Keratinocyte (primary cell): ENCODE measurements around the gene RFFL. TPM values are rescaled to one million over a fixed set of nuclear protein-coding genes. Genes with fewer than 3 reads are reported as not detected.

Experiments used
- DNase-seq: peaks from one replicate; pipeline ENCODE4 v3.0.0-alpha.2; 2011; ENCODE audit warnings: low read depth, missing footprints, low spot score
- FAIRE-seq: peaks from 2 replicates; lab custom pipeline; 2011; peaks lifted over from hg19 to GRCh38; lab: Jason Lieb, UNC
- H2AFZ ChIP-seq: 2 replicates; pipeline ENCODE4 v1.6.0; 2012; ENCODE audit warnings: low read length, control low read depth, inconsistent platforms; ENCODE audit not compliant: control insufficient read depth
- H3K27ac ChIP-seq: 2 replicates; pipeline ENCODE4 v1.5.1; 2011; ENCODE audit warnings: low read length; ENCODE audit not compliant: control insufficient read depth, insufficient read depth
- H3K27me3 ChIP-seq: 3 replicates; pipeline ENCODE4 v1.6.0; 2011; ENCODE audit warnings: low read length; ENCODE audit not compliant: control insufficient read depth, insufficient read depth; ENCODE audit errors: extremely low read depth
- H3K36me3 ChIP-seq, 2 experiments: 2 replicates in 1 of 2; 3 replicates in 1 of 2; pipeline ENCODE4 v1.5.1; 2011; ENCODE audit warnings: low read length in 2 of 2, mild to moderate bottlenecking in 1 of 2; ENCODE audit not compliant: control insufficient read depth in 2 of 2, insufficient read depth in 2 of 2; ENCODE audit errors: extremely low read depth in 1 of 2
- H3K4me1 ChIP-seq: 3 replicates; pipeline ENCODE4 v1.5.1; 2011; ENCODE audit warnings: low read length; ENCODE audit not compliant: control insufficient read depth, insufficient read depth; ENCODE audit errors: extremely low read depth
- H3K4me2 ChIP-seq: 3 replicates; pipeline ENCODE4 v1.6.0; 2011; ENCODE audit warnings: low read depth, low read length; ENCODE audit not compliant: control insufficient read depth, insufficient read depth; ENCODE audit errors: extremely low read depth
- H3K4me3 ChIP-seq, 3 experiments: fragments of 200-600 bp in 1 of 3; sonication (generic) in 1 of 3; 2 replicates in 2 of 3; 3 replicates in 1 of 3; pipeline ENCODE4 v1.5.1; 2011 to 2016; ENCODE audit warnings: low read length in 3 of 3, mild to moderate bottlenecking in 3 of 3, control low read depth in 2 of 3, inconsistent platforms in 1 of 3, low read depth in 1 of 3, mixed read lengths in 1 of 3, mixed run types in 1 of 3, moderate library complexity in 1 of 3; ENCODE audit not compliant: control insufficient read depth in 2 of 3, insufficient read depth in 2 of 3; ENCODE audit errors: extremely low read depth in 1 of 3
- H3K79me2 ChIP-seq: 2 replicates; pipeline ENCODE4 v1.6.0; 2012; ENCODE audit warnings: low read length; ENCODE audit not compliant: control insufficient read depth, insufficient read depth
- H3K9ac ChIP-seq: 3 replicates; pipeline ENCODE4 v1.6.0; 2011; ENCODE audit warnings: low read length; ENCODE audit not compliant: control insufficient read depth, insufficient read depth; ENCODE audit errors: extremely low read depth
- H3K9me1 ChIP-seq: 3 replicates; pipeline ENCODE4 v1.6.0; 2011; ENCODE audit warnings: low read length; ENCODE audit not compliant: control insufficient read depth, insufficient read depth; ENCODE audit errors: extremely low read depth
- H3K9me3 ChIP-seq: 2 replicates; pipeline ENCODE4 v1.5.1; 2012; ENCODE audit warnings: low read depth, low read length; ENCODE audit not compliant: control insufficient read depth
- H4K20me1 ChIP-seq: 3 replicates; pipeline ENCODE4 v1.6.0; 2011; ENCODE audit warnings: low read length; ENCODE audit not compliant: control insufficient read depth, insufficient read depth; ENCODE audit errors: extremely low read depth
- EZH2 ChIP-seq: IDR thresholded peaks from one replicate; pipeline ENCODE4 v1.6.1; 2012; ENCODE audit warnings: inconsistent platforms, mild to moderate bottlenecking, low read length, moderate library complexity
- dilution Hi-C: fragments of 300-500 bp; cut with MboI; formaldehyde crosslinking; loops from one replicate; pipeline ENCODE4 v1.7.0; 2020; ENCODE audit warnings: low sequenced_read_pairs; ENCODE audit not compliant: extremely low pct_ligation_motif_present
- polyA plus RNA-seq, 5 experiments: library from polyadenylated mRNA; depleted of rRNA in 3 of 5; stranded (reverse) in 3 of 5; stranded (forward) in 1 of 5; unstranded in 1 of 5; fragments of >200 nt; gene quantifications; 1 replicate in 1 of 5; 2 replicates in 3 of 5; 3 replicates in 1 of 5; pipeline versions ENCODE4 v1.2.1 to v1.2.3, GENCODE V29; 2011 to 2012; ENCODE audit warnings: missing spikeins in 2 of 5, low read depth in 1 of 5, low replicate concordance in 1 of 5
- TF ChIP-seq, protein P1 (sequence below), 3 experiments: IDR thresholded peaks in 1 of 3; conservative IDR thresholded peaks in 1 of 3; optimal IDR thresholded peaks in 1 of 3; 2 replicates in 2 of 3; 3 replicates in 1 of 3; pipeline versions ENCODE3 to v1.5.1; 2011; ENCODE audit warnings: low read length in 3 of 3, mild to moderate bottlenecking in 3 of 3, moderate library complexity in 2 of 3, control low read depth in 1 of 3, inconsistent platforms in 1 of 3; ENCODE audit not compliant: insufficient read depth in 2 of 3; ENCODE audit errors: extremely low read depth in 1 of 3

RFFL gene
- polyA plus RNA-seq, 1 donor (not counting 4 experiments of a cell fraction or from before 2014, with no cell fraction given) = 13.5 TPM

DNA sequence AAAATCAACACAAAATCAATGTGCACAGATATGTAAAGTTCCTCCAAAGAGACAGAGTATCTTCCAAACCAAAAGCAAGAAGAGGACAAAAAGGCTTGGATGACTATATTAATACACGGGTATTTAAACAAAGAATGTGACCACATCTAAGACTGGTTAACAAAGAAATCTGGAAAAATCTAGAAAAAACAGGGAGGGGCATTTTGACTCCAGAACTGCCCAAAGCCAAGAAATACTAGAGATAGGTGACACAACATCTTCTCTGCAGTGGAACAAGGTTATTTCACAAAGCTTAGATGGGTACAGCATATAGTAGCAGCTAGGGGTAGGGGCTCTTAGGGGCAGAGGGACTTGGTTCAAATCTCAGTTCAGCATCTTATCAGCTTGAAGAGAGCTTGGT lies 10.3 kb downstream of the RFFL start:
- Histone ChIP-seq H3K27ac (no peak overlapping the region), H2AFZ (no peak overlapping the region), H4K20me1 (no peaks in the 10 kb centered on the region), H3K9ac (no peak overlapping the region), H3K4me1 (peaks cover 14% of the 10 kb centered on the region), H3K9me1 (no peaks in the 10 kb centered on the region), H3K9me3 (no peaks in the 10 kb centered on the region), H3K27me3 (no peaks in the 10 kb centered on the region), H3K4me3 (no peak overlapping the region), H3K4me2 (no peak overlapping the region), H3K79me2 (peaks cover 20% of the 10 kb centered on the region), H3K36me3 (peaks cover 0 to 2% of the 10 kb centered on the region in 2 experiments)
- FAIRE-seq (no peak), DNase-seq (no peak)
- dilution Hi-C loops = no loop called here
- no peak for TF ChIP-seq EZH2
- TF ChIP-seq, protein P1, sequence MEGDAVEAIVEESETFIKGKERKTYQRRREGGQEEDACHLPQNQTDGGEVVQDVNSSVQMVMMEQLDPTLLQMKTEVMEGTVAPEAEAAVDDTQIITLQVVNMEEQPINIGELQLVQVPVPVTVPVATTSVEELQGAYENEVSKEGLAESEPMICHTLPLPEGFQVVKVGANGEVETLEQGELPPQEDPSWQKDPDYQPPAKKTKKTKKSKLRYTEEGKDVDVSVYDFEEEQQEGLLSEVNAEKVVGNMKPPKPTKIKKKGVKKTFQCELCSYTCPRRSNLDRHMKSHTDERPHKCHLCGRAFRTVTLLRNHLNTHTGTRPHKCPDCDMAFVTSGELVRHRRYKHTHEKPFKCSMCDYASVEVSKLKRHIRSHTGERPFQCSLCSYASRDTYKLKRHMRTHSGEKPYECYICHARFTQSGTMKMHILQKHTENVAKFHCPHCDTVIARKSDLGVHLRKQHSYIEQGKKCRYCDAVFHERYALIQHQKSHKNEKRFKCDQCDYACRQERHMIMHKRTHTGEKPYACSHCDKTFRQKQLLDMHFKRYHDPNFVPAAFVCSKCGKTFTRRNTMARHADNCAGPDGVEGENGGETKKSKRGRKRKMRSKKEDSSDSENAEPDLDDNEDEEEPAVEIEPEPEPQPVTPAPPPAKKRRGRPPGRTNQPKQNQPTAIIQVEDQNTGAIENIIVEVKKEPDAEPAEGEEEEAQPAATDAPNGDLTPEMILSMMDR (optimal IDR thresholded peaks at IDR 0.05 in 1 of 3, IDR thresholded peaks at IDR 0.05 in 1 of 3, conservative IDR thresholded peaks at IDR 0.05 in 1 of 3; ENCODE audit: extremely low read depth in 1 of 3, insufficient read depth in 2 of 3, low read length in 3 of 3) = no peak

DNA sequence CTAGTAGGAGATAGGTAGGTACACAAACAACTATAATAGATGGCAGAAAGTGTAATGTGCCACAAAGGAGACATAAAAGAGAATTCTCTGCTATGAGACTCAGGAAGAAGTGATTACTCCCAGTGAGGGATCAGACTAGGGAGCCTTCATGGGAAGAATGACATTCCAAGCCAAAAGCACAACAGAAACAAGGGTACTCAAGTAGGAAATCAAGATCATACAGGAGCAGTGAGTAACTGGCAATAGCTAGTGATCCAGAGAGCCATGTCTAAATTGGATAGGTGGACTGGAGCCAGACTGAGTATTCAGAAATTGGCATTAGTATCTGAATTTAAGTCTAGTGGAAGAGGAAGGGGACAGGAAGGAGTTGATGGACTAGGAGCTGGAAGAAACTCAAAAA lies 10.7 kb downstream of the RFFL start:
- Histone ChIP-seq H3K27me3 (no peaks in the 10 kb centered on the region), H3K9me3 (no peaks in the 10 kb centered on the region), H3K27ac (no peak overlapping the region), H3K9me1 (no peaks in the 10 kb centered on the region), H2AFZ (no peak overlapping the region), H3K9ac (no peak overlapping the region), H3K4me1 (peaks cover 10% of the 10 kb centered on the region), H3K4me2 (no peak overlapping the region), H3K79me2 (peaks cover 17% of the 10 kb centered on the region), H3K36me3 (peaks cover 0 to 2% of the 10 kb centered on the region in 2 experiments), H3K4me3 (no peak overlapping the region), H4K20me1 (no peaks in the 10 kb centered on the region)
- dilution Hi-C loops = no loop called here
- TF ChIP-seq, protein P1 (optimal IDR thresholded peaks at IDR 0.05 in 1 of 3, IDR thresholded peaks at IDR 0.05 in 1 of 3, conservative IDR thresholded peaks at IDR 0.05 in 1 of 3; ENCODE audit: extremely low read depth in 1 of 3, insufficient read depth in 2 of 3, low read length in 3 of 3) = no peak
- no peak for TF ChIP-seq EZH2
- no peak for DNase-seq
- no peak for FAIRE-seq
